Measurements from ENCODE around the gene SPN.
"Not testable (repeated sequence)": the region's sequence is repeated elsewhere in the genome, so short reads cannot be mapped to it uniquely, and the experiment has no call there.

SPN gene

DNA sequence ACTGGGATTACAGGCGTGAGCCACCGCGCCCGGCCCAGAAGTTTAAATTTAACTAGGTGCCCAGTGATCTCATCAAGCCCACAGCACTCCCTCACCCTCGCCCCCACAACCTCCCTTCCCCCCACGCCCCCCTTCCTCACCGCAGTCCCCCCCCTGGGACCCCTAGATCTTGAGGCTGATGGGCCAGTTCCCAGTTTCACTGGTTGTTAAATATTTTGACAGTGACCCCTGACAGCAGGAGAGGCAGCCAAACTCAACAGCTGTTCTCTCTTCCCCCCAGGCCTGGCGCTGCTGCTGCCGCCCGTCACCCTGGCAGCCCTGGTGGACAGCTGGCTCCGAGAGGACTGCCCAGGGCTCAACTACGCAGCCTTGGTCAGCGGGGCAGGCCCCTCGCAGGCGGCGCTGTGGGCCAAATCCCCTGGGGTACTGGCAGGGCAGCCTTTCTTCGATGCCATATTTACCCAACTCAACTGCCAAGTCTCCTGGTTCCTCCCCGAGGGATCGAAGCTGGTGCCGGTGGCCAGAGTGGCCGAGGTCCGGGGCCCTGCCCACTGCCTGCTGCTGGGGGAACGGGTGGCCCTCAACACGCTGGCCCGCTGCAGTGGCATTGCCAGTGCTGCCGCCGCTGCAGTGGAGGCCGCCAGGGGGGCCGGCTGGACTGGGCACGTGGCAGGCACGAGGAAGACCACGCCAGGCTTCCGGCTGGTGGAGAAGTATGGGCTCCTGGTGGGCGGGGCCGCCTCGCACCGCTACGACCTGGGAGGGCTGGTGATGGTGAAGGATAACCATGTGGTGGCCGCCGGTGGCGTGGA lies 31.5 kb downstream of the SPN start:
- Histone ChIP-seq H3K4me1 (ENCODE audit: low read length) (peaks cover 5% of the 10 kb centered on the region; the same call in 1 of the 2 replicates), H3F3A (ENCODE audit: insufficient read depth, low read length) (no peaks in the 10 kb centered on the region), H2AFZ (ENCODE audit: low read length) (no peak overlapping the region), H3K9me3 (replicated peaks; ENCODE audit: insufficient read depth, low read length) (no peaks in the 10 kb centered on the region), H3K36me3 (replicated peaks; ENCODE audit: insufficient read depth, low read length) (no peaks in the 10 kb centered on the region), H3K79me2 (ENCODE audit: low read length) (no peaks in the 10 kb centered on the region), H4K20me1 (ENCODE audit: insufficient read depth, low read length) (no peaks in the 10 kb centered on the region), H3K27me3 (replicated peaks; ENCODE audit: insufficient read depth, low read length) (no peaks in the 10 kb centered on the region; the same call in 1 of the 2 replicates), H3K4me2 (ENCODE audit: low read depth, low read length) (no peak overlapping the region), H3K9me2 (replicated peaks; ENCODE audit: insufficient read depth, low read length) (no peaks in the 10 kb centered on the region), H3K9ac (ENCODE audit: low read length) (no peak overlapping the region), H3K4me3 (ENCODE audit: low read length) (no peak overlapping the region), H3K27ac (ENCODE audit: low read length) (no peak overlapping the region)
- no peak for DNase-seq
- TF ChIP-seq EZH2phosphoT487 (IDR thresholded peaks at IDR 0.05; ENCODE audit: low read length) = no peak
- TF ChIP-seq, protein P1, sequence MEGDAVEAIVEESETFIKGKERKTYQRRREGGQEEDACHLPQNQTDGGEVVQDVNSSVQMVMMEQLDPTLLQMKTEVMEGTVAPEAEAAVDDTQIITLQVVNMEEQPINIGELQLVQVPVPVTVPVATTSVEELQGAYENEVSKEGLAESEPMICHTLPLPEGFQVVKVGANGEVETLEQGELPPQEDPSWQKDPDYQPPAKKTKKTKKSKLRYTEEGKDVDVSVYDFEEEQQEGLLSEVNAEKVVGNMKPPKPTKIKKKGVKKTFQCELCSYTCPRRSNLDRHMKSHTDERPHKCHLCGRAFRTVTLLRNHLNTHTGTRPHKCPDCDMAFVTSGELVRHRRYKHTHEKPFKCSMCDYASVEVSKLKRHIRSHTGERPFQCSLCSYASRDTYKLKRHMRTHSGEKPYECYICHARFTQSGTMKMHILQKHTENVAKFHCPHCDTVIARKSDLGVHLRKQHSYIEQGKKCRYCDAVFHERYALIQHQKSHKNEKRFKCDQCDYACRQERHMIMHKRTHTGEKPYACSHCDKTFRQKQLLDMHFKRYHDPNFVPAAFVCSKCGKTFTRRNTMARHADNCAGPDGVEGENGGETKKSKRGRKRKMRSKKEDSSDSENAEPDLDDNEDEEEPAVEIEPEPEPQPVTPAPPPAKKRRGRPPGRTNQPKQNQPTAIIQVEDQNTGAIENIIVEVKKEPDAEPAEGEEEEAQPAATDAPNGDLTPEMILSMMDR (IDR thresholded peaks at IDR 0.05; ENCODE audit: low read length) = no peak
- TF ChIP-seq EZH2 (optimal IDR thresholded peaks at IDR 0.05; ENCODE audit: low read depth, low read length) = no peak

DNA sequence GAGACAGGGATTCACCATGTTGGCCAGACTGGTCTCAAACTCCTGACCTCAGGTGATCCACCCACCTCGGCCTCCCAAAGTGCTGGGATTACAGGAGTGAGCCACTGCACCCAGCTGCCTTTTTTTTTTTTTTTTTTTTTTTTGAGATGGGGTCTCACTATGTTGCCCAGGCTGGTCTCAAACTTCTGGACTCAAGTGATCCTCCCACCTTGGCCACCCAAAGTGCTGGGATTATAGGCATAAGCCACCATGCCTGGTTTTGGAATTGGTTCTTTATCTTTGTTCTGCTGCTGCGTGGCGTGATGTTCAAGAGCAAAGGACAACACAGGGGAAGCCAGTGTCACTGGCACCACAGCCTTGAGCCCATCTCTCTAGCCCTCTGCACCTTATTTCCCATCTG lies 32.6 kb downstream of the SPN start:
- not testable (repeated sequence) for H3K27me3 ChIP-seq (replicated peaks; ENCODE audit: insufficient read depth, low read length); H3K27ac ChIP-seq (ENCODE audit: low read length); H2AFZ ChIP-seq (ENCODE audit: low read length); H3K4me1 ChIP-seq (ENCODE audit: low read length); H3K9me2 ChIP-seq (replicated peaks; ENCODE audit: insufficient read depth, low read length); H3K79me2 ChIP-seq (ENCODE audit: low read length); H3K4me2 ChIP-seq (ENCODE audit: low read depth, low read length); H3K4me3 ChIP-seq (ENCODE audit: low read length); H3K36me3 ChIP-seq (replicated peaks; ENCODE audit: insufficient read depth, low read length); H3K9me3 ChIP-seq (replicated peaks; ENCODE audit: insufficient read depth, low read length); H3K9ac ChIP-seq (ENCODE audit: low read length); H4K20me1 ChIP-seq (ENCODE audit: insufficient read depth, low read length); DNase-seq; H3F3A ChIP-seq (ENCODE audit: insufficient read depth, low read length)

DNA sequence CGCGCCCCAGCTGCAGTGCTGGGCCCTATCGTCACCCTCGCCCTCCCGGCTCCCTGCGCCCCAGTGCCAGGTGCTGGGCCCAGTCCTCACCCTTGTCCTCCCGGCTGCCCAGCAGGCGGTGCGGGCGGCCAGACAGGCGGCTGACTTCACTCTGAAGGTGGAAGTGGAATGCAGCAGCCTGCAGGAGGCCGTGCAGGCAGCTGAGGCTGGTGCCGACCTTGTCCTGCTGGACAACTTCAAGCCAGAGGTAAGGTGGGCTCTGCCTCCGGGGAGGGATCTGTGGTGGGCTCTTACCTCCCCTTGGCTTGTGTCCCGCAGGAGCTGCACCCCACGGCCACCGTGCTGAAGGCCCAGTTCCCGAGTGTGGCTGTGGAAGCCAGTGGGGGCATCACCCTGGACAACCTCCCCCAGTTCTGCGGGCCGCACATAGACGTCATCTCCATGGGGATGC lies 33.9 kb downstream of the SPN start:
- Histone ChIP-seq H3K9me2 (replicated peaks; ENCODE audit: insufficient read depth, low read length) (no peaks in the 10 kb centered on the region), H3K36me3 (replicated peaks; ENCODE audit: insufficient read depth, low read length) (no peaks in the 10 kb centered on the region), H3K9me3 (replicated peaks; ENCODE audit: insufficient read depth, low read length) (no peaks in the 10 kb centered on the region), H2AFZ (ENCODE audit: low read length) (no peak overlapping the region), H3K4me3 (ENCODE audit: low read length) (no peak overlapping the region), H3K27ac (ENCODE audit: low read length) (no peak overlapping the region), H3K4me1 (ENCODE audit: low read length) (peaks cover 8% of the 10 kb centered on the region), H4K20me1 (ENCODE audit: insufficient read depth, low read length) (no peaks in the 10 kb centered on the region), H3K9ac (ENCODE audit: low read length) (no peak overlapping the region), H3K27me3 (replicated peaks; ENCODE audit: insufficient read depth, low read length) (no peaks in the 10 kb centered on the region; the same call in 1 of the 2 replicates), H3K79me2 (ENCODE audit: low read length) (no peaks in the 10 kb centered on the region), H3F3A (ENCODE audit: insufficient read depth, low read length) (peaks cover 5% of the 10 kb centered on the region; the same call in 1 of the 2 replicates), H3K4me2 (ENCODE audit: low read depth, low read length) (no peak overlapping the region)
- TF ChIP-seq, protein P1 (IDR thresholded peaks at IDR 0.05; ENCODE audit: low read length) = no peak
- TF ChIP-seq EZH2phosphoT487 (IDR thresholded peaks at IDR 0.05; ENCODE audit: low read length) = no peak
- TF ChIP-seq EZH2 (optimal IDR thresholded peaks at IDR 0.05; ENCODE audit: low read depth, low read length) = no peak
- no peak for DNase-seq

DNA sequence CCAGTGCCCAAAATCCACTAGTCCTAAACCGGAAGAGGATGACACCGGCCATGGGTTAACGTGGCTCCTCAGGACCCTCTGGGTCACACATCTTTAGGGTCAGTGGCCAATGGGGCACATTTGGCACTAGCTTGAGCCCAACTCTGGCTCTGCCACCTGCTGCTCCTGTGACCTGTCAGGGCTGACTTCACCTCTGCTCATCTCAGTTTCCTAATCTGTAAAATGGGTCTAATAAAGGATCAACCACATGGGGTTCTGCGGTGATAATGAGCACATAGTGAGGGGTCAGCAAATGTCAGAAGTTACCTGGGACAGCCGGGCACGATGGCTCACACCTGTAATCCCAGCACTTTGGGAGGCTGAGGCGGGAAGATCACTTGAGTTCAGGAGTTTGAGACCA lies 34.3 kb downstream of the SPN start:
- Histone ChIP-seq H4K20me1 (ENCODE audit: insufficient read depth, low read length) (no peaks in the 10 kb centered on the region), H3K4me2 (ENCODE audit: low read depth, low read length) (no peak overlapping the region), H3K9me2 (replicated peaks; ENCODE audit: insufficient read depth, low read length) (no peaks in the 10 kb centered on the region), H3F3A (ENCODE audit: insufficient read depth, low read length) (peaks cover 10% of the 10 kb centered on the region; the same call in 1 of the 2 replicates), H2AFZ (ENCODE audit: low read length) (no peak overlapping the region), H3K9me3 (replicated peaks; ENCODE audit: insufficient read depth, low read length) (no peaks in the 10 kb centered on the region), H3K36me3 (replicated peaks; ENCODE audit: insufficient read depth, low read length) (no peaks in the 10 kb centered on the region), H3K4me3 (ENCODE audit: low read length) (no peak overlapping the region), H3K79me2 (ENCODE audit: low read length) (no peaks in the 10 kb centered on the region), H3K27me3 (replicated peaks; ENCODE audit: insufficient read depth, low read length) (no peaks in the 10 kb centered on the region; the same call in 1 of the 2 replicates), H3K27ac (ENCODE audit: low read length) (no peak overlapping the region), H3K4me1 (ENCODE audit: low read length) (peaks cover 13% of the 10 kb centered on the region), H3K9ac (ENCODE audit: low read length) (no peak overlapping the region)
- no peak for TF ChIP-seq EZH2 (optimal IDR thresholded peaks at IDR 0.05; ENCODE audit: low read depth, low read length)
- TF ChIP-seq, protein P1 (IDR thresholded peaks at IDR 0.05; ENCODE audit: low read length) = no peak
- no peak for TF ChIP-seq EZH2phosphoT487 (IDR thresholded peaks at IDR 0.05; ENCODE audit: low read length)
- no peak for DNase-seq
